Epithelial cell of esophagus (primary cell): ENCODE measurements around the gene FNDC3B.

Experiments used
- DNase-seq: peaks from one replicate; pipeline ENCODE4 v3.0.0; 2010; ENCODE audit warnings: low read depth
- H3K4me3 ChIP-seq: 2 replicates; pipeline ENCODE4 v1.5.1; 2011; ENCODE audit warnings: mild to moderate bottlenecking, low read length, control low read depth
- TF ChIP-seq, protein P1 (sequence below): IDR thresholded peaks from 2 replicates; pipeline ENCODE4 v1.5.1; 2011; ENCODE audit warnings: low read depth, mild to moderate bottlenecking, low read length, control low read depth, inconsistent platforms; ENCODE audit not compliant: insufficient read depth; ENCODE audit errors: missing control alignments

Gene FNDC3B

DNA sequence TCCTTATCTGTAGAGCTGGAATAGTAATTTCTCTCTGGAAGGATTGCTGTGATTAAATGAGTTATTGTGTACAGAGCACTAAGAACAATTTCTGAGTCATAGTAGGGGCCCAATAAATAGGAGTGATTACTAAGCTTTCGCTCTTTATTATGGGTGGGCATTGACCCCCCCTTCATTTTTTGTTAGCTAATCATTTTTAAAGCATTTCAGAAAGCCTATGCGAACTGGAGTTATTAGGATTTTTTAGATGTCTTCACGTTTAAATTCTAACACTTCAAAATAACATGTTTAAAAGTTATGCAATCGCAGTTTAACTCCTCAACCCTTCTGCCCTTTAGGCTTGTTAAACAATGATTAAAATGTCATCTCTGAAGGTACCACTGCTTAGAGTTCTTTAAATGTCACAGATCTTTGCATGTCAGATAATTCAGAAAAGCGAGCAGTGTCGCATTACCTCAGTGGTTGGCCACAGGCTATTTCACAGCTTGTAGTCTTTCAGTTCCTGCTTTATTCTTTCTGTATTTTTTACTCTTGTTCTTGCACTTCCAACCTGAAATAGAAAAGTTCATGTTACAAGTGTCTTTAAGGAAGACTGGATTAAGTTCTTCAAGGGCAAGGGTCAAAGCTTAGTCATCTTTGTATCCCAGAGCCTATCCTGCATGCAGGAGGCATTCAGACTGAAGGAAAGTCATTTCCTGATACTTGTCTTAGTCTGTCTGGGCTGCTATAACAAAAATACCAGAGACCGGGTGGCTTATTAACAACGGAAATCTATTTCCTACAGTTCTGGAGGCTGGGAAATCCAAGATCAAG is 102.9 kb downstream of the FNDC3B start:
- peak; percentile 74 for DNase-seq
- no peak overlapping the region for H3K4me3 ChIP-seq

DNA sequence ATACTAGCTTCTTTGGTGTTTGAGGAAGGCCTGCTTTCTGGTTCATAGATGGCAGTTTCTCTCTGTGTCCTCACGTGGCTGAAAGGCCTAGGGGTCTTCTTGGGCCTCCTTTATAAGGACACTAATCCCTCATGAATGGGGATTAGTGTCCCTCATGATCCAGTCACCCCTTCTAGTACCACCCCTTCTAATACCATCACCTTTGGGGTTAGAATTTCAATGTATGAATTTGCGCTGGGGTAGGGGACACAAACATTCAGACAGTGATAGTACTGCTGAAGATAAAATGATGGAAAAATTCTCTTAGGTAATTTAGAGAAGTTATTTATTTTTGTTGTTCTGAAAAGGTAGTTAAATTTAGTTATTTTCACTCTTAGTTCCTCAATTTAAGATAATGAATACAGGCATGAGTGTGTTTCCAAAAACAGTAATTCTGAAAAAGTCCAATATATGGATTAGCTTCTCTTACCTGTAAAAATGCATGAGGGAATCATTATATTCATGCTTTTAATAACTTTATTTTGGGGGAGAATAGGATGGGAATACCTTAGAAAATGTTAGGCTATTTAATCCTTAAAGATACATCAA is 103.6 kb downstream of the FNDC3B start:
- no peak for DNase-seq
- TF ChIP-seq, protein P1, sequence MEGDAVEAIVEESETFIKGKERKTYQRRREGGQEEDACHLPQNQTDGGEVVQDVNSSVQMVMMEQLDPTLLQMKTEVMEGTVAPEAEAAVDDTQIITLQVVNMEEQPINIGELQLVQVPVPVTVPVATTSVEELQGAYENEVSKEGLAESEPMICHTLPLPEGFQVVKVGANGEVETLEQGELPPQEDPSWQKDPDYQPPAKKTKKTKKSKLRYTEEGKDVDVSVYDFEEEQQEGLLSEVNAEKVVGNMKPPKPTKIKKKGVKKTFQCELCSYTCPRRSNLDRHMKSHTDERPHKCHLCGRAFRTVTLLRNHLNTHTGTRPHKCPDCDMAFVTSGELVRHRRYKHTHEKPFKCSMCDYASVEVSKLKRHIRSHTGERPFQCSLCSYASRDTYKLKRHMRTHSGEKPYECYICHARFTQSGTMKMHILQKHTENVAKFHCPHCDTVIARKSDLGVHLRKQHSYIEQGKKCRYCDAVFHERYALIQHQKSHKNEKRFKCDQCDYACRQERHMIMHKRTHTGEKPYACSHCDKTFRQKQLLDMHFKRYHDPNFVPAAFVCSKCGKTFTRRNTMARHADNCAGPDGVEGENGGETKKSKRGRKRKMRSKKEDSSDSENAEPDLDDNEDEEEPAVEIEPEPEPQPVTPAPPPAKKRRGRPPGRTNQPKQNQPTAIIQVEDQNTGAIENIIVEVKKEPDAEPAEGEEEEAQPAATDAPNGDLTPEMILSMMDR = no peak
- no peak overlapping the region for H3K4me3 ChIP-seq

More for the DNA sequence above, 102.9 kb downstream of the FNDC3B start:
- TF ChIP-seq, protein P1 = no peak

DNA sequence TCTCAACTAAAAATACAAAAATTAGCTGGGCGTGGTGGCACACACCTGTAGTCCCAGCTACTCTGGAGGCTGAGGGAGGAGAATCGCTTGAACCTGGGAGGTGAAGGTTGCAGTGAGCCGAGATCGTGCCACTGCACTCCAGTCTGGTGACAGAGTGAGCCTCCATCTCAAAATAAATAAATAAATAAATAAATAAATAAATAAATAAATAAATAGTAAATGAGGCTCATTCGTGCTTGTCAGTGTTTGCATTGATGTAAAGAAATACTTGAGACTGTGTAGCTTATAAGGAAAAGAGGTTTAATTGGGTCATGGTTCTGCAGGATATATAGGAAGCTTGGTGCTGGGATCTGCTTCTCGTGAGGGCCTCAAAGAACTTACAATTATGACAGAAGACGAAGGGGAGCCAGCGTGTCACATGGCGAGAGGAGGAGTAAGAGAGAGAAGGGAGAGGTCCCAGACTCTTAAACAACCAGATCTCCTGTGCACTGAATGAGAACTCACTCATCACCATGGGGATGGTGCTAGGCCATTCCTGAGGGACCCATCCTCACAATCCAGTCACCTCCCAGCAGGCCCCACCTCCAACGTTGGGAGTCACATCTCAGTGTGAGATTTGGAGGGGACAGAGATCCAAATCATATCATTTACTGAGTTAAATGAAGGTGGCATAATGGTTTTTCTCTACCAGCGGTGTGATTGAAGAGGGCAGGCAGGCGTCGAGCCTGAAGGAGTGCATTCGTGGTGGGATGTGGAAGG is 104.5 kb downstream of the FNDC3B start:
- TF ChIP-seq, protein P1 = no peak
- H3K4me3 ChIP-seq = no peak overlapping the region
- DNase-seq = no peak

- no peak for DNase-seq
- TF ChIP-seq, protein P1 = no peak
- no peak overlapping the region for H3K4me3 ChIP-seq
Measured at GRCh38 chr3:172144601-172145000, 105.2 kb downstream of the FNDC3B start.

- no peak overlapping the region for H3K4me3 ChIP-seq
- DNase-seq = no peak
- TF ChIP-seq, protein P1 = no peak
Measured at GRCh38 chr3:172145031-172145686, 105.8 kb downstream of the FNDC3B start.

GRCh38 chr3:172146349-172146748 is 107.0 kb downstream of the FNDC3B start:
- TF ChIP-seq, protein P1 = no peak

More at GRCh38 chr3:172146349-172146748, 107.0 kb downstream of the FNDC3B start:
- DNase-seq = no peak
- no peak overlapping the region for H3K4me3 ChIP-seq
